Measurements from ENCODE around the gene NLK. TPM values are rescaled to one million over a fixed set of nuclear protein-coding genes. Genes with fewer than 3 reads are reported as not detected.

NLK gene
- total and polyA plus RNA-seq, 2 of the 13 experiments (the other 11 are each of a cell fraction or from before 2014, with no cell fraction given) = 13.4 to 14.6 TPM

GRCh38 chr17:28142305-28142704, 99.8 kb downstream of the NLK start (continued):
- TF ChIP-seq ZNF329 (CRISPR knock-in tag; IDR thresholded peaks at IDR 0.05; ENCODE audit: low read depth) (no peak), ZNF446 (CRISPR knock-in tag; IDR thresholded peaks at IDR 0.05) (no peak)

- no peak overlapping the region for H3K4me2 ChIP-seq (ENCODE audit: low read depth, low read length)
- FAIRE-seq (no peak), DNase-seq (ENCODE audit: low spot score) (no peak), ATAC-seq (no peak)
- in situ Hi-C loops (cut with HindIII; ENCODE audit: extremely low pct_ligation_motif_present, low pct_unique_long_range_greater_than_20kb) (loop anchor here (25.0 kb wide), 1 partner anchor 107 kb away; the partner anchor contains the start of gene NLK), intact Hi-C loops (cut with micrococcal nuclease; ENCODE audit: unreplicated experiment) (no loop called here)
- H3K36me3 ChIP-seq (replicated peaks in 1 of 2; ENCODE audit: control insufficient read depth in 1 of 2, insufficient read depth in 2 of 2, low read length in 2 of 2) = no peaks in the 10 kb centered on the region
- no peak overlapping the region for H3K4me3 ChIP-seq (replicated peaks in 1 of 3; ENCODE audit: insufficient read depth in 1 of 3, low read depth in 2 of 3, low read length in 3 of 3)
- TF ChIP-seq CAMTA2 (CRISPR knock-in tag; IDR thresholded peaks at IDR 0.05; ENCODE audit: borderline replicate concordance) = no peak
- no peak for TF ChIP-seq IRX3 (CRISPR knock-in tag; IDR thresholded peaks at IDR 0.05; ENCODE audit: borderline replicate concordance, low read depth)
- TF ChIP-seq JARID2 (CRISPR knock-in tag; IDR thresholded peaks at IDR 0.05; ENCODE audit: insufficient replicate concordance) = no peak
- no peak for TF ChIP-seq ZNF790 (CRISPR knock-in tag; IDR thresholded peaks at IDR 0.05; ENCODE audit: borderline replicate concordance)
- no peak for TF ChIP-seq MXD4 (CRISPR knock-in tag; IDR thresholded peaks at IDR 0.05)
- no peak for TF ChIP-seq ZNF460 (CRISPR knock-in tag; IDR thresholded peaks at IDR 0.05; ENCODE audit: borderline replicate concordance)
- TF ChIP-seq ZNF234 (CRISPR knock-in tag; conservative IDR thresholded peaks at IDR 0.05) = no peak
- TF ChIP-seq FOXP4 (CRISPR knock-in tag; IDR thresholded peaks at IDR 0.05) = no peak
- ChIA-PET CTCF (ENCODE audit: low intra/inter-chr PET ratio, low total read pairs) (no interaction called here), POLR2A (no interaction called here)
- no TSS peak for BruUV-seq (replicated peaks)
- no peaks in the 10 kb centered on the region for H3K9me3 ChIP-seq (ENCODE audit: low read length)
- no peak overlapping the region for H2AFZ ChIP-seq (ENCODE audit: low read length)
- H3K27ac ChIP-seq (ENCODE audit: extremely low read length, insufficient read depth, low read length) = no peak overlapping the region
- no peaks in the 10 kb centered on the region for H3K79me2 ChIP-seq (ENCODE audit: insufficient read depth, low read length)
- no peaks in the 10 kb centered on the region for H3K4me1 ChIP-seq (ENCODE audit: insufficient read depth, low read length)
- no peaks in the 10 kb centered on the region for H3K27me3 ChIP-seq (ENCODE audit: control insufficient read depth in 1 of 2, insufficient read depth in 2 of 2, low read length in 2 of 2)
- no peaks in the 10 kb centered on the region for H4K20me1 ChIP-seq (ENCODE audit: insufficient read depth, low read length)
- no peak overlapping the region for H3K9ac ChIP-seq (ENCODE audit: insufficient read depth, low read depth, low read length)
- 95% methylated on average over 3 of the region's 3 CpGs for whole genome bisulfite sequencing (ENCODE audit: low lambda C conversion rate)
Measured at GRCh38 chr17:28144019-28144418, 101.5 kb downstream of the NLK start.
